HG03457 (cell line): ENCODE results near the gene MRPS31.
"Not testable (repeated sequence)": the region's sequence is repeated elsewhere in the genome, so short reads cannot be mapped to it uniquely, and the experiment has no call there.

Source experiments
- ATAC-seq: cut with Tn5 transposase; IDR thresholded peaks from one replicate; pipeline ENCODE4 v1.9.1; 2021; ENCODE audit warnings: moderate number of reproducible peaks; ENCODE audit not compliant: unreplicated experiment

Gene MRPS31

GRCh38 chr13:40790154-40790616 lies 19.2 kb upstream of the MRPS31 start:
- no peak for ATAC-seq

- peak; percentile 83 for ATAC-seq
Measured at GRCh38 chr13:40789275-40790153, 18.5 kb upstream of the MRPS31 start, which contains the start of gene SLC25A15. TSS of gene SLC25A15 (plus strand) at chr13:40789611. CDS start at chr13:40793227, 3,616 bp downstream.

- not testable (repeated sequence) for ATAC-seq
Measured at GRCh38 chr13:40788540-40789274, 17.7 kb upstream of the MRPS31 start.

- ATAC-seq = no peak
Measured at GRCh38 chr13:40787062-40787461, 16.1 kb upstream of the MRPS31 start.

- ATAC-seq = no peak
Measured at GRCh38 chr13:40786568-40786996, 15.6 kb upstream of the MRPS31 start.

GRCh38 chr13:40784540-40784939 lies 13.6 kb upstream of the MRPS31 start:
- ATAC-seq = no peak

GRCh38 chr13:40782971-40783370 lies 12.0 kb upstream of the MRPS31 start:
- not testable (repeated sequence) for ATAC-seq

GRCh38 chr13:40781717-40782116 lies 10.7 kb upstream of the MRPS31 start:
- no peak for ATAC-seq

GRCh38 chr13:40780822-40781401 lies 9.9 kb upstream of the MRPS31 start:
- ATAC-seq = no peak

GRCh38 chr13:40779796-40780285 lies 8.9 kb upstream of the MRPS31 start:
- ATAC-seq = no peak

- no peak for ATAC-seq
Measured at GRCh38 chr13:40779049-40779448, 8.1 kb upstream of the MRPS31 start.

- peak; percentile 17 for ATAC-seq
Measured at GRCh38 chr13:40777809-40778175, 6.8 kb upstream of the MRPS31 start.

GRCh38 chr13:40777166-40777808 lies 6.3 kb upstream of the MRPS31 start:
- peak; percentile 56 for ATAC-seq

- ATAC-seq = no peak
Measured at GRCh38 chr13:40776681-40777165, 5.7 kb upstream of the MRPS31 start.

GRCh38 chr13:40776232-40776631 lies 5.2 kb upstream of the MRPS31 start:
- ATAC-seq = no peak

- ATAC-seq = no peak
Measured at GRCh38 chr13:40774672-40775071, 3.7 kb upstream of the MRPS31 start.

GRCh38 chr13:40772765-40773473 lies 1.9 kb upstream of the MRPS31 start:
- no peak for ATAC-seq

GRCh38 chr13:40770609-40770933 lies 419 bp downstream of the MRPS31 start:
- ATAC-seq = no peak

GRCh38 chr13:40769970-40770369 lies 1.0 kb downstream of the MRPS31 start:
- no peak for ATAC-seq

GRCh38 chr13:40765602-40766001 lies 5.4 kb downstream of the MRPS31 start:
- ATAC-seq = no peak
